Measurements from ENCODE around the gene PDCD1.

Gene PDCD1

GRCh38 chr2:241895427-241895711 lies 36.7 kb upstream of the PDCD1 start:
- Histone ChIP-seq H3K4me3 (ENCODE audit: low read length) (no peak overlapping the region), H3F3A (ENCODE audit: control insufficient read depth, insufficient read depth) (no peaks in the 10 kb centered on the region), H3K9me2 (replicated peaks; ENCODE audit: control insufficient read depth, low read length) (no peaks in the 10 kb centered on the region), H3K79me2 (ENCODE audit: control insufficient read depth, low read length) (no peaks in the 10 kb centered on the region), H3K36me3 (ENCODE audit: control insufficient read depth, low read length) (no peaks in the 10 kb centered on the region), H3K27me3 (ENCODE audit: control insufficient read depth, low read length) (no peaks in the 10 kb centered on the region), H3K4me1 (ENCODE audit: control insufficient read depth, low read length) (no peaks in the 10 kb centered on the region), H4K20me1 (ENCODE audit: control insufficient read depth, insufficient read depth, low read depth, low read length) (no peaks in the 10 kb centered on the region), H3K9me3 (ENCODE audit: control insufficient read depth, insufficient read depth, low read length) (no peaks in the 10 kb centered on the region), H3K27ac (ENCODE audit: low read depth, low read length) (no peak overlapping the region), H3K4me2 (ENCODE audit: low read length) (no peak overlapping the region)
- TF ChIP-seq CTCF (IDR thresholded peaks at IDR 0.05; ENCODE audit: low read depth, low read length, poor library complexity, severe bottlenecking): no peak
- no peak for TF ChIP-seq EZH2phosphoT487 (IDR thresholded peaks at IDR 0.05; ENCODE audit: borderline replicate concordance, low read length)

DNA sequence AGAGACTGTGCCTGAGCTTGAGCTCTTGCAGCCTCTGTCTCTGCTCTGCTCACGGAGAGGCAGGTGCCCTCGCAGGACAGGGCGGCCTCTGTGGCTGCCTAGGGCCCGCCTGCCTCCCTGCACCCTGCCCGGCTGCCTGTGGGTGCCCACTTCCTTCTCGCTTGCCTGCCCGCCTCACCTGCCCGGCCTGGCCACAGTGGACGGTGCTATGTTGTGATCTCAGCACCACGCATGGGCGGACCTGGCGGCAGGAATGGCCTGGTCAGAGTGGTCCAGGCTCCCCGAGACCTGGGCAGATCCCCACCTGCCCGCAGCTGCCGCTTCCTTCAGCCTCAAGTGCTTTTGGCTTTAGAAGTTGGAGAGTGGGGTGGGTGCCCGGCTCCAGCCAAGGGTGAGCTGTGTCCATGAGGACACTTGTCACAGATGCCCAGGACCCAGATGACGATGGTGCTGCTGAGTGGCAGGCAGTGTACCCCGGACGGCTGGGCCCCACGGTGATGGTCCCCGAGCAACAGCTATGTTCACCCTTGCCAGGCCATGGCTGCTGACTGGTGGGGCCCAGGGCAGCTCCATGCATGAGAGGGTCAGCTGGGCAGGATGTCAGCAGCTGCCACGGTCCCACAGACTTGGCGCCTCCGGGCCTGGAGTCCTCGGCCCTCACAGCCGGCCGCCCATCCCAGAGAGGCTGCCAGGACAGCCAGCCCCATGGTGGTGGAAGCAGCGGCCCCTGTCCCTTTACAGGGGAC lies 36.2 kb upstream of the PDCD1 start:
- Histone ChIP-seq H3F3A (ENCODE audit: control insufficient read depth, insufficient read depth) (no peaks in the 10 kb centered on the region), H3K79me2 (ENCODE audit: control insufficient read depth, low read length) (no peaks in the 10 kb centered on the region), H3K27ac (ENCODE audit: low read depth, low read length) (no peak overlapping the region), H3K36me3 (ENCODE audit: control insufficient read depth, low read length) (no peaks in the 10 kb centered on the region), H3K9me2 (replicated peaks; ENCODE audit: control insufficient read depth, low read length) (no peaks in the 10 kb centered on the region), H3K4me1 (ENCODE audit: control insufficient read depth, low read length) (no peaks in the 10 kb centered on the region), H3K27me3 (ENCODE audit: control insufficient read depth, low read length) (no peaks in the 10 kb centered on the region), H4K20me1 (ENCODE audit: control insufficient read depth, insufficient read depth, low read depth, low read length) (no peaks in the 10 kb centered on the region), H3K4me2 (ENCODE audit: low read length) (no peak overlapping the region), H3K9me3 (ENCODE audit: control insufficient read depth, insufficient read depth, low read length) (no peaks in the 10 kb centered on the region), H3K4me3 (ENCODE audit: low read length) (no peak overlapping the region)
- no peak for TF ChIP-seq CTCF (IDR thresholded peaks at IDR 0.05; ENCODE audit: low read depth, low read length, poor library complexity, severe bottlenecking)
- TF ChIP-seq EZH2phosphoT487 (IDR thresholded peaks at IDR 0.05; ENCODE audit: borderline replicate concordance, low read length): no peak

GRCh38 chr2:241894056-241894641 lies 35.5 kb upstream of the PDCD1 start:
- H3F3A ChIP-seq (ENCODE audit: control insufficient read depth, insufficient read depth): peaks cover 2% of the 10 kb centered on the region
- no peak overlapping the region for H3K27ac ChIP-seq (ENCODE audit: low read depth, low read length)
- H4K20me1 ChIP-seq (ENCODE audit: control insufficient read depth, insufficient read depth, low read depth, low read length): no peaks in the 10 kb centered on the region
- H3K4me1 ChIP-seq (ENCODE audit: control insufficient read depth, low read length): no peaks in the 10 kb centered on the region
- no peaks in the 10 kb centered on the region for H3K36me3 ChIP-seq (ENCODE audit: control insufficient read depth, low read length)
- no peaks in the 10 kb centered on the region for H3K9me2 ChIP-seq (replicated peaks; ENCODE audit: control insufficient read depth, low read length)
- H3K9me3 ChIP-seq (ENCODE audit: control insufficient read depth, insufficient read depth, low read length): no peaks in the 10 kb centered on the region
- no peak overlapping the region for H3K4me2 ChIP-seq (ENCODE audit: low read length)
- H3K79me2 ChIP-seq (ENCODE audit: control insufficient read depth, low read length): no peaks in the 10 kb centered on the region
- no peaks in the 10 kb centered on the region for H3K27me3 ChIP-seq (ENCODE audit: control insufficient read depth, low read length)
- no peak overlapping the region for H3K4me3 ChIP-seq (ENCODE audit: low read length)
- TF ChIP-seq CTCF (IDR thresholded peaks at IDR 0.05; ENCODE audit: low read depth, low read length, poor library complexity, severe bottlenecking) (no peak), EZH2phosphoT487 (IDR thresholded peaks at IDR 0.05; ENCODE audit: borderline replicate concordance, low read length) (no peak)
